ENCODE measurements around the gene SPATA24.
"Not testable (repeated sequence)": the region's sequence is repeated elsewhere in the genome, so short reads cannot be mapped to it uniquely, and the experiment has no call there.

The SPATA24 gene

DNA sequence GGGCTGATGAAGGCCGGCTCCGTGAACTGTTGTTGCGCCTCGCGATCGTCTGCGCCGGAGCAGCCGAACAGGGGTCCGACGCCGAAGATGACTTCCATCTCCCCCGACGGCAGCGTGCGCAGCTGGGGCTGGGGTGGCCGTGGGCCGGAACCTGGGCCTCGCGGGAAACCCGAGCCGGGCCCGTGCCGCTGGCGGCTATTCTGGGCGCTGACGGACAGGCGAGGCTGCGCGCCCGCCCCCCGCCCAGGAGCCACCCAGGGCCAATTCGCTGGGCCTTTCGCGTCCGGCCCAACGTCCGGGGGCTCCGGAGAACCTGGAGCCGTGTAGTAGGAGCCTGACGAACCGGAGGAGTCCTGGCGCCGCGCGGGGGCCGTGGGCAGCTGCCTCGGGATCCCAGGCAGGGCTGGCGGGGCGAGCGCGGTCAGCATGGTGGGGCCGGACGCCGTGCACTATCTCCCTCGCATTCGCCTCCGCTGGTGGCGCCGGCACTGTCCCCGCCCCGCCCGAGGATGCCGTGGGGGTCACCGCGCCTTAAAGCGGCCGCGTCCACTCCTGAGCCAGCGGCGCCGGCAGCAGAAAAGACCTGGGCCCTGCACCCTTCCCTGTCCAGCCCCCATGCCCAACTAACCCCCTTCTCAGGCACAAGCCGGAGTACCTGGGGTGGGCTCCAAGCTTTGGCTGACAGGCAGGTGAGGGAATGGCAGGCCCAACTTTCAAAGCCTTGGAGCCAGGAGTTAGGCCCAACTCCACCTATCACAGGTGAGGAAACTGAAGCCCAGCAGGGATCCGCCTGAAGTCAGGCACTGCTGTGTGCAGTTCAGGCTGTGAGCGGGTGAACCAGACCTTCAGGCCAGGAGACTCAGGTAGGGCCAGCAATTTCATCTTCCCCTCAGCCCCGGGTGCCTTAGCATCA lies 9.0 kb downstream of the SPATA24 start, which contains the start of gene PROB1:
TSS of gene PROB1 (minus strand) at position 451 of the 913 bp plus-strand sequence. CDS start at position 428, 23 bp downstream.
- DNase-seq (ENCODE audit: low spot score): no peak

DNA sequence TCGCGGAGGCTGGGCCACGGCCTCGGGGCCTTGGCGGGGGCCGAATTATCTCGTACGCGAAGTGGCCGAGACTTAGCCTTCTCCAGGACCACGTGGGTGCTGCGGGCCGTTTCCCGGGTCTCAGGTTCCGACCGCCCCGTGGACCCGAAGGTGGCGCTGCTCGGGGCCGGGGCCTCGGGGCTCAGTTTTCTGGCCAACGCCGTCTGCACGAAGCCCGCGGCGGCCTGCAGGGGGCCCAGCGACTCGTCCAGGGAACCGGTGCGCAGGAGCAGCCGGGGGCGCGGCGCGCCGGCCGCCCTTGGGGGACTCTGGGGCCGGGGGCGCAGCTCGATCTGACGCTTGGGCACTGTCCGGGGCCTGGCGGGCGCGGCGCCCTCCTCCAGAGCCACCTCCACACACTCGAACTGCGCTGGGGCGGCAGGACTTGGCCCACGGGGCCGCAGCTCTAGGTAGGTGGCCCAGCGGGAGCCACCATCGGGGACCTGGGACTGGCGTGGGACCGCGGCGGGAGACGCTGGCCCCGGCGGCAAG lies 9.7 kb downstream of the SPATA24 start:
- no peak for DNase-seq (ENCODE audit: low spot score)

DNA sequence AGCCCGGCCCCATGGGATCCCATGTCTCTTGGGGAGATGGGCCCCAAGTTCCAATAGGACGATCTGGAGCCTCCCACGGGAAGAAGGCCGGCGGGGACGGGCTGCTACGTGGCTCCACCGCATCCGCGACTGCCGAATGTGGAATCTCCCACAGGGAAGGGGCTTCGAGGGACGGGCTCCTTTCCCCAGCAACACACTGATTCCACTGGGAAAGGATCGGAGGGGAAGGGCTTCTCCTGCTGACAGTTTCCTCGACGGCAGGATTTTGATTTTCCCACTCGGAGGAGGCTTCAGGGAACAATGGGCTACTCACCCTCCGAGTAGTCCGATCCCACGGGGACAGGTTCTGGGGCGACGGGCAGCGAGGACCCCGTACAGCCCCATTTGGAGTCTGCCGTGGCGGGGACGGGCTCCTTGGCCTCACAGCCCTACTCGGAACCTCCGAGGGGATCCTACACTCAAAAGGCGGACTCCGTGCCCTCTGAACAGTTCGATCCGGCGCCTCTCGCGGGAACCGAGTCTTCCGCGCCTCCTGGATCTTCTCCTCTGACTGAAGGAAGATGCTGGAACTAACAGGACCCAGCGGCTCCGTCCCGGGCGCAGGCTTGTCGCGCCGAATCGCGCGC lies 10.3 kb downstream of the SPATA24 start:
- DNase-seq (ENCODE audit: low spot score): no peak

DNA sequence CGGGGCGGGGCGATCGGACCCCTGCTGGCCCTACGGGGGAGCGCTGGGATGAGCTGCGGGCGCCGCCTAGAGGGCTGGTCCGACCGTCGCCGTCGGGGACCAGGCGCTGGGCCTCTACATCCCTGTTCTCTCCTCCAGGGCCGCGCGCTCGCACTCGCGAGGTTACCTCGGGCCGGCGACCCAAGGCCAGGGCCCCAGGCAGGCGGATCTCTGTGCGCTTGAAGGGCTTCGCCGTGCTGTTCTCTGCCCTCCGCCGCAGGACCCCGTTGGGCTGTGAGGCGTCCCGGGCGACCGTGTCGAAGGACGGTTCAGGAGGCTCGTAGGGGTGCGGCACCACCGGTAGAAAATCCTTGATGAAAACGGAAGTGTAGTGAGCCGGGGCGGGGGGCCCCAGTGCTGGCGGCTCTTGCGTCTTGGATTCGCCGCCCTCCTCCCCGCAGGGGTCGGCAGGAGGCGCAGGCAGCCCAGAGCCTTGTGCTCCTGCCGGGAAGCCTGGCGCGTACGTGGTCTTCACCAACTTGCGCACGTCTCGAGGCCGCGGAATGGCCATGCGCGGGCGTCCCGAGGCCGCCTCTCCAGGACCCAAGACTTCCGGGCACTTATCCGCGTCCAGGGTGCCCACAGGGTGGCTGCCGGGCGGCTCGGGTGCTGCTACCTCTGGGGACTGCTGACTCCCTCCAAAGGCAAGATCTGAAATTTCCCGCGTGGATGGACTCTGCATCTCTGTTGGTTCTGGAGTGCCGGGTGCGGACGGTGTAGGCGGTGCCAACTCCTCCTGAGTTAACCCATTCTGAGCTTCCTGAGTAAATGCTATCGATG lies 11.0 kb downstream of the SPATA24 start:
- DNase-seq (ENCODE audit: low spot score): no peak

DNA sequence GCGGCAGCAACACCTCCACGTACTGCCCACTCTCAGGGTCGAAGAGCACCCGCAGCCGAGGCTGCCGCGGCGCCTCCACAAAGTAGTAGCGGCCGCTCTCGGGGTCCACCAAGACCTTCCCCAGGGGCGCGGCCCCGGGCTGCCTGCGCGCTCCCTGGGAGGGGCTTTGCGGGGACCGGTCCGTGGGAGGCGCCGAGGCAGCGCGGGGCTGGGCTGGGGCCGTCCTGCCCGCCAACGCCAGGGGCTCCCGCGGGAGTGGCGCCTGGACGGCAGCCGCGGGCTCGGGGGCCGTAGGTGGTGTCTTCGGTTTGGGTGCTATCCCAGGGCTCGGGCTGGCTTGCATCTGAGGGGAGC lies 11.6 kb downstream of the SPATA24 start:
- no peak for DNase-seq (ENCODE audit: low spot score)

DNA sequence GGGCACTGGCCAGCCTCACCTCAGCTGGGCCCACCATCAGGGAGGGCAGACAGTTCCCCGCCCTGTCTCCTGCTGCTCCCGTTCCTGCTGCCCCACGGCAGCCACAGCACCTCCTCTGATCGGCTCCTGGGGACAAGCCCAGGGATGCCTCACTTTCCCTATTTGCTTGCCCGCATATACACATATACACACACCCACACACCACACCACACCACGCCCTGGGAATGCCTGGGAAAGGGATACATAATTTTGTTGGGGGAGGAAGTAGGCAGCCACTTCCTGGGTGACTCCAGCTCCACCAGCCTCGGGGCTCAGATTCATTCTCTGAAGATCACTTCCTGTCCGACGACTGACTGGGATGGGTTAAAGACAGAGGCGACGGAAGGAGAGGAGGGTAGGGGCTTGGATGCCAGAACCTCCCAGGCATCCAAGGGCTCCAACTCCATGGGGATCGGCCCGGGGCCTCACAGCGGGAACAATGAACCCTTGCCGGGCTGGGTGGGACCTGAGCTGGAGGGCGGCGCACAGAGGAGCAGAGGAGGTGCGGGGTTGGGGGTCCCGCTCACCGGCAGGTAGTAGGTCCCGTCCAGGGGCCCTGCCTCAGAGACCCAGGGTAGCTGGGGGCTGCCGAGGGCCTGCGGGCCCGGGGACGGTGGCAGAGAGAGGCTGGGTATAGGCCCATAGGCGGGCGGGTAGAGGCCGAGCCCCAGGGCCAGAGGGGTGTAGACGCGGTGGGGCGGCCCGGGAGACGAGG lies 12.1 kb downstream of the SPATA24 start:
- no peak for DNase-seq (ENCODE audit: low spot score)

DNA sequence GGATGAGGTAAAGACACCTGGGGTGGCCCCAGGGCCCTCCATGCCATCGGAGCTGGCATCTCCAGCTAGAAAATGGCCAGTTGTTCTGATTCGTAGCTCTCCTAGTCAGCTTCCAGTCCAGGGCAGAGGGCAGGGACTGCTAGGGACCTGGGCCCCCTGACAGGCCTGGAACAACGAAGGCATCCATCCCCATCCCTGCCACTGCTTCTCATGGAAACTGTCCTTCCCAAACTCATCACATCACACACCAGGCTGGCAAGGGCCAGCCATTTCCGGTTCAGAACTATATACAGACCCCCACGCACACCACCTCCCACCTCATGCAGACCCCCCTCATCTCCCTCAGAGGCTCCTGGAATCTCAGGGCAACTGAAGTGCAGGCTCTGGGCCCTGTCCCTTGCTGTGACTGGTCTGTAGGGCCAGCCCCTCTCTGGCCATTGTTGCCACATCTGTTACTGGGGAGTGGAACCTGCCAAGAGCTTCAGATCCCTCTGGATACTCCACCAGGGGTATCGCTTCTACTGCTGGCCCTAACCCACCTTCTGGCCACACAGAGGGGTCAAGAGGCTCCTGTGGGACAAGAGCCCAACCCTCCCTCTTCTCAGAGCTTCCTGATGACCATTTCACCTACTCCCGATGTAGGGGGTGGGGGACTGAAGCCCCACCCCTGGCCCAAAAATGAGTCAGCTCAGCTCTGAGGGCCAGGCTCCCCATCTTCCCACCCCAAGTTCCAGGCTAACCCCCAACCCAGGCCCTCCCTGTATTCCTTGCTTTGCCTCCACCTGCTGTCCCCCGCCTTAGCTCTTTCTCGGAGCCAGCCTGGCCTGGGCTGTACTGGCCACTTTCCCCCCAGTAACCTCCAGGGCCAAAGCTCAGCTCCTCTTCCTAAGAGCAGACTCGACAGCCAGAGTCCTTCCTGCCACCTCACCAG lies 13.0 kb downstream of the SPATA24 start:
- no peak for DNase-seq (ENCODE audit: low spot score)

DNA sequence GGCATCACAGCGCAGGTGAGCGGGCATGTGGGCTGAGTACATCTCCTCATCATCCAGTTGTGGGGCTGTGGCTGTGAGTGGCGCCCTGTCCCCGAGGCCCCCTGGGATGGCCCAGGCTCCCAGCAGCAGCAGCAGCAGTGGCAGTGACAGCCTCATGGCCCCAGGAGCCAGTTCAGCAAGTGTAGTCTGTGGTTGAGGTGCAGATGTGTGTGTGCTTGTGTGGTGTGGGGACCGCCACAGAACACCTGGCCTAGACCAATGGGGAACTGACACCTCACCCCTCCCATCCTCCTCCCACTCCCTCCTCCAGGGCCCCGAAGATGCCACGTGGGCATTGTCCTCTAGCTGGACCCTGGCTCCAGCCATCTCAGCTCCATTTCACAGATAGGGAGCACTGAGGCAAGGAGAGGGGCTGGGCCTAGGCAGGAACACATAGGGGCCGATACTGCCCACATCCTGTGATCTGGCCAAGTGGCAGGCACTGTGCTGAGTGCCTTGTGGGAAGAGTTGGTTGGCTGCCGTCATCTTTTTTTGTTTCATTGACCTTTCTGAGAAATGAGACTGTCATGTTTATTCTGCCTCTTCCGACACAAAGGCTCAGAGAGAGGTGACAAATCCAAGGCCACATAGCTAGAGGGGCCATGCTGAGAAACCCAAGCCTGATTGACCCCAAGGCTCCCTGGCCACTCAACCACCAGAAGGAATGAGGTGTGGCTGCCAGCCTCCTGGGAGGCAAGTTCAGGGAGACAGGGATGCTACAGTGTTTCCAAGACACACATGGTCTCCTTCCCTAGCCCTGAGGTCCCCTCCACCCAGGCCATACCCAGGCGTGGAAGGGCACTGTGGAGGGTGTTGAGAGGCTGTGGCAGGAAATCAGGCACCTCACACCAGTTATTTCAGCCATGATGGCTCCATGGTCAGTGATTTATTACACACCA lies 13.9 kb downstream of the SPATA24 start, which contains the start of gene MZB1:
TSS of gene MZB1 (minus strand) at position 213 of the 938 bp plus-strand sequence. CDS start at position 156, 57 bp downstream.
- DNase-seq (ENCODE audit: low spot score): no peak

DNA sequence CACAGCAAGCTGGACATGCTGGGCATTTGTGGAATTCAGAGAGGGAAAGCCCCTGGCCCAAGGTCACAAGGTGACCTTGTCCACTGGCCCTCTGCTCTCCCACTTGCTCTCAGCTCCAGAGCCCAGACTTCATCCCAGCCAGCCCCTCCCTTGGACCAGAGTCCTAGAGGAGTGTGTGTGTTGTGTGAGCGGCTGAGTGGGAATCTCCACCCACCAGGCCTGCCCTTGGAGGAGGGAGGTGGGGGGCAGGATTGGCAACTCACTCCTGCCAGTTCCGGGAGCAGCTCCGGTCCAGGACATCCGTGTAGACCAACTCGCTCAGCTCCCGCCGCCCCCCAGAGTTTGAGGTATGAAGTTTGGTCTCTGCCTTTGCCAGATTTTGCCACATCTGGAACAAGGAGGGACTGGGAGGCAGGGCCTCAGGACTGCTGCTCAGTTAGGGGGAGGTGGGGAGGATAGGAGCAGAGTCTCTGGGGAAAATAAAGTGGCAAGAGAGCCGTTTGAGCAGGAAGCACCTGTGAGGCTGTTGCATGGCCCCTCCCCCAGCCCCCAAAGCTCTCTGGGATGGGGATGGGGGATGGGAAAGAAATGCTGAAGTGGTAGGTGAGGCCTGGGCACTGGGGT lies 15.6 kb downstream of the SPATA24 start:
- no peak for DNase-seq (ENCODE audit: low spot score)

DNA sequence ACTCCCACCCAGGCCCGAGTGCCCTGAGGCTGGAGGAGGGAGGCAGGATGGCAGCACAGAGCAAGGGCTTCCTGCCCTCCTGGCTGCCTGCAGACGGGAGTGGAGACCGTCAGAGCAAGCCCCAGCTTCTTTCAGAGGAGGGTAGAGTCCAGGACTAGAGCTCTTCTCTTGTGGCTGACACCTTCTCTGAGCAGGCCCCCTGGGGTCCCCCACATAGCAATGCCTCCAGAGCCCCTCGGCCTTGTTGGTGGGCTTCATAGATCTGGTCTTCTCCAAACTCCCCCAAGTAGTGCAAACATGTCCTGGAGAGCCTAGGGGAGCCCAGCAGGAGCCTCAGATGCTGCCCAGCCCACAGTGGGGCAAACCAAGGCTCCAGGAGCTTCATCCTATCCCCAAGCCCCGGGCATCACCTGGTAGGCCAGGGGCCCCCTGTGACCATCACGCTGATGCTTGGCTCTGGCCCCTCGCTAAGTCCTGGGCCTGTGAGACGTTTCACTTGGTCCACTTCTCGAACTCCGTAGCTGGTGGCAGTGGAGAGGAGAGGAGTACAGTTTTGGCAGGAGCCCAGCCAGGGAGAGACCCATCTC lies 16.2 kb downstream of the SPATA24 start:
- no peak for DNase-seq (ENCODE audit: low spot score)

DNA sequence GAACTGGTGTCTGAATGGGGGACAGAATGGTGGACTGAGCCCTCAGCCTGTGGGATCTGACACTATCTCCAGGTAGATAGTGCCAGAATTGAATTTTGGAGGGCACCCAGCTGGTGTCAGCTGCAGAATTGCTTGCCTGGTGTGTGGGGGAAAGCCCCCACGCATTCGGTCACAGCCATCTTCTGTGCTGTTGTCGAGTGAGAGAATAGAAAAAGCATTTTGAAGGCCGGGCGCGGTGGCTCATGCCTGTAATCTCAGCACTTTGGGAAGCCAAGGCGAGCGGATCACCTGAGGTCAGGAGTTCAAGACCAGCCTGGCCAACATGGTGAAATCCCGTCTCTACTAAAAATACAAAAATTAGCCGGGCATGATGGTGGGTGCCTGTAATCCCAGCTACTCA lies 16.9 kb downstream of the SPATA24 start:
- not testable (repeated sequence) for DNase-seq (ENCODE audit: low spot score)

DNA sequence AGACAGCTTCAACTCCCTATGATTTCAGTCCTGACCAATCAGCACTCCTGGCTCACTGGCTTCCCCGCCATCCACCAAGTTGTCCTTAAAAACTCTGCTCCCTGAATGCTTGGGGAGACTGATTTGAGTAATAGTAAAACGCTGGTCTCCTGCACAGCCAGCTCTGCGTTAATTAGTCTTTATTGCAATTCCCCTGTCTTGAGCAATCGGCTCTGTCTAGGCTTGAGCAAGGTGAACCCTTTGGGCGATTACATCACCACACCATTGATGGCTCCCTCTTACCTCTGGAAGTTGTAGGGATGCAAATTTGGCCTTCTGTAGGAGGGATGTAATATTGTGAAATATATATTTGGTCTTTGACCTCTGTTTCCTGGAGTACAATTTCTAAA lies 17.8 kb downstream of the SPATA24 start:
- DNase-seq (ENCODE audit: low spot score): no peak

DNA sequence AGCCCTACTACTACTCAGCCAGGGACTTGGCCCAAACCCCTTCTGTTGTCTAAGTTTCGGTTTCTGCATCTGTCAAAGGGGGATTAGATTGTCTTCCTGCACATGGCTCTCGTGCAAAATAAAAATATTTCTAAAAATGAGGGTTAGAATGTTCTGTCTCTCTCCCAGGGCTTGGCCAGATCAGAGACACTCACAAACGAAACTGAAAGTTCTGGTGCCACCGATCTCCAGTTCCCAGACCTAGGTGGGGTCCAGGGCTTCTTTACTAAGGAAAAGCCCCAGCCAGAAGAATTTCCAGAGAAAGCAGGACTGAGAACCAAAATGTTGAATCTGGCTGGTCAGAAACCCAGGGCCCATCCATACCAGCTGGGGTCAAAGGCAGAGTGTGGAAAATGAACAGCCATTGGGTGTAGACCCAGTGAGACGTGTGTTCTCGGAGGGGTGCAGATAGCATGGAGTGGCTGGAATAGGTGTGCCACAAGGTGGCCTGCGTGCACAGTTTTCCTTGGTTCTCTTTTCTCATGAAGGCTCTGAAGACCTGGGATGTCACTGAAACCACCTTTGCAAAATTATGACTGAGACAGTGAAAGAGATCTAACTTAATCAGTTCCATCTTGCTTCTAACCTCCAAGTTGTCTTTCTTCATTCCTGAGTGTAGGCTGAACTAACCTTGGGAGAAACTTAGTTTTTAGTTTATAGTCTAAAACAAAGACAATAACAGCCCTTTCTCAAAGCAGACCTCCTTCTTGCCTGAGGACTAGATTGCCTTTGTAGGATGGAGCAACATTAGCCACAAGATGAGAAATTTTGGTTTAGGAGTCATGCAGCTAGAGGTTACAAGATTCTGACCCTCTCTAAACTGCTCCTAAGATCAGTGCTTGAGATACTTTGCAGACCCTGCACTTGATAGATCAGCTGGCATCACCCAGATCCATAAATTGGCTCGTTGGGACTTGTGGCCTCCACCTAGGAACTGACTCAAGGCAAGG lies 18.5 kb downstream of the SPATA24 start:
- DNase-seq (ENCODE audit: low spot score): no peak

DNA sequence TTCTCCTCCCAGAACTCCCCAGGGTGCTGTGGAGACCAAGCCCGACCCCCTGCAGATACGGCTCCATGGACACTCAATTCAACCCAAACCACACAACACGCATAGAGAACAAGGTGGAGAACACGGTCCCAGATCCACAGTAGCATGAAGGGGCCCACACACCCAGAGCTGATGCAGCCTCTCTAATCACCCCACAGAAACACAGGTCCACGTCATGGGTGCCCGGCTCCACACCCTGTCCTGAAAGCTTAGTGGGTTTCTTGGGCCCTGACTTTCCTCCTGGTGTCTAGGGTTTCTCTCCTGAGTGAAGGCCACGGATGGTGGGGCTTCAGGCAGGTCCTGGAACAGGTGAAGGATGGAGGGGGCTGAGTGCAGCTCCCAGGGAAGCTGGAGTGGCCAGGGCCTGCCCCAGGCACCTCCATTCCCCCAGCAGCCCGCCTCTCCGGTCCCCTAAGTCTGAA lies 19.3 kb downstream of the SPATA24 start:
- DNase-seq (ENCODE audit: low spot score): no peak

DNA sequence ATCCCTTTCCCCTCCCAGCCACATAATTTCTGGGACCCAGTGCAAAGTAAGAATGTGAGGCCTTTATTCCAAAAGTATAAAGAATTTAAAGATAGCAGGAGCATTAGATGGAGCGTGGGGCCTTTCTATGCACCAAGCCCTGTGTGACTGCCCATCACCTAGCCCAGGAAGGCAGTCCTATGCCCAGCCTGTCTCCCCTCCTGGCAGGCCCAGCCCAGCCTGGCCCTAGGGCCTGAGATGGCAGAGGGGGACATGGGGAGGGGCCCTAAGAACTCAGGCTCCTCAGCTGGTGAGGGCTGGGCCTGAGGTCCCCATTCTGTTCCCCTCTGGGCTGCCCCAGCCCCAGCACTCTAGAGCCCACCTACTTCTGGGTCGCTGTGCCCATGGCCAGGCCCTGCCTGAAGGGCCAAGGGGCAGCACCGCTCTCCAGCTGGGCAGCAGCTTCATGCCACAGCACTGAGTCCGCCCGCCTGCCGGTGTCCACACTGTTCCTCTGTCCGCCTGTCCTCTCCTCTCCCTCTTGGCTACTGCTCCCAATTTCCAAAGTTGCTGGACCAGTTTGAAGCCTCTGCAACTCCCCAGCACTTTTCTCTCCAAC lies 19.8 kb downstream of the SPATA24 start:
- DNase-seq (ENCODE audit: low spot score): no peak

DNA sequence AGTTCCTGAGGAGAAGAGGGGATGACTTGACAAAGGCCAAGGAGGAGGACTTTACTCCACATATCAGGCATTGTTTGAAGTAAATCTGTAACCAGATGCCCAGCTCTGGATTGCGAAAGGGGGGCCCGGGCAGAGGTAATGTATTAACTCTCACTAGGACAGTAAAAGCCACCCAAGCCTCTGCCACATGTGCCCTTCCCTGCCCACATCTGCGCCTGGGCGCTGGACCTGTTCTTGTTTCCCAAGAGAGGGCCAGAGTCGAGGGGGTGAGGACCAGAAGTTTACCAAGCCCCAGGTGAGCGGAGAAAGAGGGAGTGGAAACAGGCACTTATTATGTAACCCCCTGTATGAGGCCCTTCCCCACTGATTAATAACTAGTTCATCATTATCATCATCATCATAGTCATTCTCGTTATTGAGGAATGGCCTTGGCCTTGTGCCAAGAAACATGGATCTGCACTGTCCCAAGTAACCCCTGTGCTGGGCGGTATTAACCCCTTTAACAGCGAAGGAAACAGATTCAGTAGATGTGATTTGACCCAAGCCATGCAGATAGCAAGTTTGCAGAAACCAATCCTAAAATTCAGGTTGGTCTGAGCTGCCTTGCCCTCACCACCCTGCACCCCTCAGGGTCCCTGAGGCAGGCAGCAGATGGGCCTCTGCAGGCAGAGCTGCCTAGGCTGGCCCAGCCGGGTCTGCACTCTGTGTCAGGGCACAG lies 20.5 kb downstream of the SPATA24 start, which contains the start of gene SLC23A1:
TSS of gene SLC23A1 (minus strand) at position 23 of the 718 bp plus-strand sequence. CDS start 44 bp downstream, outside the sequence.
- DNase-seq (ENCODE audit: low spot score): no peak

Data from putamen (tissue), 1 donor.